ENCODE data around the gene ZSCAN10. TPM values are rescaled to one million over a fixed set of nuclear protein-coding genes. Genes with fewer than 3 reads are reported as not detected.
A peak's percentile ranks its signal among the peaks of the same experiment; 100 is the strongest.

ZSCAN10 gene
- total RNA-seq, 4 donors from 2014 or later: not detected

- Histone ChIP-seq H3K4me3 (no peak overlapping the region), H3K4me1 (peaks cover 4 to 16% (median 10%) of the 10 kb centered on the region in 4 donors), H3K27ac (no peak overlapping the region), H3K27me3 (peaks cover 29% of the 10 kb centered on the region), H3K9me3 (no peaks in the 10 kb centered on the region), H3K36me3 (no peaks in the 10 kb centered on the region)
- WGBS, 2 donors (ENCODE audit: low coverage in 1 of 2): 80% methylated on average over 6 of the region's 6 CpGs; no CpG with 5 or more reads in 1 of the 2 donors
- no peak for TF ChIP-seq CTCF (IDR thresholded peaks at IDR 0.05)
- no peak for TF ChIP-seq EP300 (IDR thresholded peaks at IDR 0.05; ENCODE audit: low read depth)
- TF ChIP-seq POLR2A (IDR thresholded peaks at IDR 0.05): no peak
- TF ChIP-seq POLR2AphosphoS5 (IDR thresholded peaks at IDR 0.05): no peak
- in situ Hi-C loops (cut with MboI; ENCODE audit: low pct_ligation_motif_present in 1 of 4, low pct_unique_long_range_greater_than_20kb in 1 of 4, low sequenced_read_pairs in 3 of 4) (no loop called here), intact Hi-C loops (cut with DNase I; ENCODE audit: low total_unique reads) (no loop called here)
- DNase-seq: no peak
Observed at GRCh38 chr16:3096362-3096761, 2.7 kb downstream of the ZSCAN10 start.

GRCh38 chr16:3095869-3096268 is 3.2 kb downstream of the ZSCAN10 start:
- in situ Hi-C loops (cut with MboI; ENCODE audit: low pct_ligation_motif_present in 1 of 4, low pct_unique_long_range_greater_than_20kb in 1 of 4, low sequenced_read_pairs in 3 of 4): no loop called here
- DNase-seq: peak; percentile 51
- intact Hi-C loops (cut with DNase I; ENCODE audit: low total_unique reads): no loop called here

GRCh38 chr16:3094289-3095027 is 4.6 kb downstream of the ZSCAN10 start:
- 73 to 83% methylated on average over 3 to 22 of the region's 22 CpGs for WGBS, 2 donors (ENCODE audit: low coverage in 1 of 2)
- peaks cover 27% of the 10 kb centered on the region for H3K27me3 ChIP-seq
- in situ Hi-C loops (cut with MboI; ENCODE audit: low pct_ligation_motif_present in 1 of 4, low pct_unique_long_range_greater_than_20kb in 1 of 4, low sequenced_read_pairs in 3 of 4): no loop called here
- no peaks in the 10 kb centered on the region for H3K36me3 ChIP-seq
- H3K4me1 ChIP-seq: peaks cover 0 to 2% (median under 1%) of the 10 kb centered on the region in 4 donors
- intact Hi-C loops (cut with DNase I; ENCODE audit: low total_unique reads): no loop called here
- DNase-seq: peak; percentile 57
- no peaks in the 10 kb centered on the region for H3K9me3 ChIP-seq
- TF ChIP-seq CTCF (IDR thresholded peaks at IDR 0.05): peak; percentile 46 to 56 (median 51)
- no peak for TF ChIP-seq EP300 (IDR thresholded peaks at IDR 0.05; ENCODE audit: low read depth)
- no peak overlapping the region for H3K27ac ChIP-seq
- H3K4me3 ChIP-seq: no peak overlapping the region

More at GRCh38 chr16:3095869-3096268, 3.2 kb downstream of the ZSCAN10 start:
- H3K9me3 ChIP-seq: no peaks in the 10 kb centered on the region
- H3K4me1 ChIP-seq: peaks cover 4 to 15% (median 8%) of the 10 kb centered on the region in 4 donors
- peak in 4 of 5 experiments; percentile 19 to 40 (median 26) for TF ChIP-seq CTCF (IDR thresholded peaks at IDR 0.05)
- TF ChIP-seq POLR2A (IDR thresholded peaks at IDR 0.05): no peak
- WGBS, 2 donors (ENCODE audit: low coverage in 1 of 2): 24% methylated on average over 4 of the region's 4 CpGs; no CpG with 5 or more reads in 1 of the 2 donors
- H3K27me3 ChIP-seq: peaks cover 29% of the 10 kb centered on the region
- no peak overlapping the region for H3K4me3 ChIP-seq
- H3K27ac ChIP-seq: no peak overlapping the region
- H3K36me3 ChIP-seq: no peaks in the 10 kb centered on the region

DNA sequence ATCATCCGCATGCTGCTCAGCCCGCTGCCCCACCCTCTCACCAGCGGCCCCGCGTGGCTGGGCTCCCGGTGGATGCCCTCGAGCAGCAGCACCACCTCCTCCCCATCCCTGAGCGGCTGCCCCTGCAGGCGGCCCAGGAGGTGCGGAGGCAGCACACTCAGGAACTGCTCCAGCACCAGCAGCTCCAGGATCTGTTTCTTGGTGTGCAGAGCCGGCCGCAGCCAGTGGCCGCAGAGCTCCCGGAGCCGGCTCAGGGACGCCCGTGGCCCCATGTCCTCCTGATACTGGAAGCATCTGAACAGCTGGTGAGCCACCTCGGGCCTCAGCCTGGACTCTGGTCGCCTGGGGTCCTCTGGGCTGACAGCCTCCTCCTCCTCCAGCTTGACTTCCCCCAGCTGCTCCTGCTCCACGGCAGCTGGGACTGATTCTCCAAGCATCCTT is 6.6 kb downstream of the ZSCAN10 start:
- no peaks in the 10 kb centered on the region for H3K36me3 ChIP-seq
- H3K4me1 ChIP-seq: peaks cover 0 to 6% (median 0%) of the 10 kb centered on the region in 4 donors
- 58 to 80% methylated on average over 2 to 20 of the region's 20 CpGs for WGBS, 2 donors (ENCODE audit: low coverage in 1 of 2)
- TF ChIP-seq EP300 (IDR thresholded peaks at IDR 0.05; ENCODE audit: low read depth): no peak
- TF ChIP-seq POLR2A (IDR thresholded peaks at IDR 0.05): no peak
- TF ChIP-seq CTCF (IDR thresholded peaks at IDR 0.05): no peak
- no peak for TF ChIP-seq POLR2AphosphoS5 (IDR thresholded peaks at IDR 0.05)
- H3K4me3 ChIP-seq: no peak overlapping the region
- H3K27me3 ChIP-seq: peaks cover 14% of the 10 kb centered on the region
- intact Hi-C loops (cut with DNase I; ENCODE audit: low total_unique reads): no loop called here
- DNase-seq: no peak
- H3K9me3 ChIP-seq: no peaks in the 10 kb centered on the region
- no peak overlapping the region for H3K27ac ChIP-seq
- in situ Hi-C loops (cut with MboI; ENCODE audit: low pct_ligation_motif_present in 1 of 4, low pct_unique_long_range_greater_than_20kb in 1 of 4, low sequenced_read_pairs in 3 of 4): no loop called here
